NCI-H2196 (cell line): ENCODE measurements around the gene PAPSS2.
"Not testable (repeated sequence)": the region's sequence is repeated elsewhere in the genome, so short reads cannot be mapped to it uniquely, and the experiment has no call there.

ENCODE experiments used
- DNase-seq: peaks from one replicate; lab custom pipeline; 2025; ENCODE audit not compliant: unreplicated experiment; lab: John Stamatoyannopoulos, UW

PAPSS2 gene

DNA sequence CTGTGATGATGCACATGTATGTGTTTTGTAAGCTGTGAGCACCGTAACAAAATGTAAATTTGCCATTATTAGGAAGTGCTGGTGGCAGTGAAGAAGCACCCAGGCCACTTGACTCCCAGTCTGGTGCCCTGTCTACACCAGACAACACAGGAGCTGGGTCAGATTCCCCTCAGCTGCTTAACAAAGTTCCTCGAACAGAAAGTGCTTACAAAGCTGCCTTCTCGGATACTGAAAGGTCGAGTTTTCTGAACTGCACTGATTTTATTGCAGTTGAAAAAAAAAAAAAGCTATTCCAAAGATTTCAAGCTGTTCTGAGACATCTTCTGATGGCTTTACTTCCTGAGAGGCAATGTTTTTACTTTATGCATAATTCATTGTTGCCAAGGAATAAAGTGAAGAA is 87.2 kb downstream of the PAPSS2 start:
- no peak for DNase-seq

DNA sequence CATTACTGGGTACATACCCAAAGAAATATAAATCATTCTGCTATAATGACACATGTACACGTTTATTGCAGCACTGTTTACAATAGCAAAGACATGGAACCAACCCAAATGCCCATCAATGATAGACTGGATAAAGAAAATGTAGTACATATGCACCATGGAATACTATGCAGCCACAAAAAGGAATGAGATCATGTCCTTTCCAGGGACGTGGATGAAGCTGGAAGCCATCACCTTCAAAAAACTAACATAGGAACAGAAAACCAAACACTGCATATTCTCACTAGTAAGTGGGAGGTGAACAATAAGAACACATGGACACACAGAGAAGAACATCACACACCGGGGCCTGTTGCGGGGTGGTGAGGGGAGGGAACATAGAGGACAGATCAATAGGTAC is 88.6 kb downstream of the PAPSS2 start:
- not testable (repeated sequence) for DNase-seq

DNA sequence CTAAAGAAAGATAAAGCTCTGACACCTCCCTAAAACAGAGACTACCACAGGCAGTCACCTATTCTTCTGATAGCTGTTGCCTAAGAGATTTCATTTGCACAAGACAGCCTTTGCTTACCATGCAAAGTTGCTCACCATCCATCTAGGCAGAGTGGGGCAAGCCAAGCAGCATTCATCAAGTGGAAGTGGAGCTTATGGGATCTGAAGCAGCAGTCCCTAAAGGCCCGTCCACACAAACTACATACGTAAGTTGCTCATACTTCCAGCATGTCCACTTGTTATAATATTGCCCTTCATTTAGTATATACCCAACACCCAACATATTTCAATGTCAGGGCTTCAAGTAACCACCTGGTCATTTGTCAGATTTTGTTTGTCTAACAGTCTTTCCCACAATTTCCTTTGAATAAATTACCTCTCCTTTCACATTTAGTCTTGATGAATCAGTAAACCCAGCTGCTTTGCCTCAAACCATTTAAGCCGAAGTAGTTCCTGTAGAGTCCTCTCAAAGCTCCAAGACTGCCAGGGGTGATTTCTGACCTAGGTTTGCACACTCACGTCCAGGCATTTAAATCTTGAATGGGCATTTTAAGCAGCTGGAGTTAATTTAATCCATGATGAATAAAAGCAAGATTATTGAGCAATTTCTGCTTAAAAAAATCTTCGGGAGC is 90.5 kb downstream of the PAPSS2 start:
- no peak for DNase-seq

DNA sequence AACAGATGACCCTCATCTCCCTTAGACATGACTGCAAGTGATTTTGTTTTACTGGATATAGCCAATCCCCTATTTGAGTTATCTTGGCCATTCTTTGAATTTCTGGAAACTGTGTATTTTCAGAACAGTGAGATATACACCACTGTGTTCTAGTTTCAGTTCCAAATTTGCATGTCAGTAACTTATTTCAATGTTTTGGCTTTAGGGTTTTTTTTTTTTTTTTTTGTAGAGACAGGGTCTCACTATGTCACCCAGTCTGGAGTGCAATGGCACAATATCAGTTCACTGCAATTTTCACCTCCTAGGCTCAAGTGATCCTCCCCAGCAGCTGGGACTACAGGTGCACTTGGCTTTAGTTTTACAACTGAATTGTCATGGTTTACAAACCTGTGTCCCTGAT is 91.1 kb downstream of the PAPSS2 start:
- no peak for DNase-seq

DNA sequence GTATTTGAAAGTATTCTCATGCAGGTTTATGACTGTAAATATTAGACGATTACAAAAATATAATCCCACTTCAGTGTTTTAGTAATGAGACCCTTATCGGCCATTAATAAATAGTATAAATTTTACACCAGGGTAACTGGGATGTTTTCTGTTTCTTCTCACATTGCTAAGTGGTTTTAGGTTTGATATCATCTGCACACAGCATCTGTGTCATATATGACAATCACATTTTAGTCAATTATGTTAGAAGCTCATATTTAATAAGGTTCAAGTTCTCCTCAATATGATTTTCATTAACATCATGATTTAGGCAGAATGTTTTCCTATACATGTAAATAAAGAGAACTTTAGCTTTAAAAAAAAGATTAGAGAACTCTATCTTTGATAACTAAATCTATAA is 91.6 kb downstream of the PAPSS2 start:
- DNase-seq: no peak

DNA sequence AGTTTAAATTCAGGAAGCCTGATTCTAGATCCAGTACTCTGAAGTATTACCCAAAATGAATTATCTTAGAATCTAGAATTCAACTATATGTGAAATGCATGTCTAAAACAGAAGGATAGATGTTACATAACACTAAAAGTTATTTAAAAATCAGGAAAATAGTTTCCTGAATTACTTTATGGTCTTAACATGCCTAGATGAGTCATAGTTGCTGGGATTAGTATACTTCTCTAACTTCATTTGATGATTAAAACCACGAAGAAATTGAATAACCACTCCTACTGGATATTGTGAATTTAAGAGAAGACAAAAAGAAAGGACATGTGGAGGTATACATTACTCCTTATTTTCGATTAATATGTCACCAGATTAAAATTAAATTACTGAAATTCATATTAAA is 92.9 kb downstream of the PAPSS2 start:
- DNase-seq: no peak

DNA sequence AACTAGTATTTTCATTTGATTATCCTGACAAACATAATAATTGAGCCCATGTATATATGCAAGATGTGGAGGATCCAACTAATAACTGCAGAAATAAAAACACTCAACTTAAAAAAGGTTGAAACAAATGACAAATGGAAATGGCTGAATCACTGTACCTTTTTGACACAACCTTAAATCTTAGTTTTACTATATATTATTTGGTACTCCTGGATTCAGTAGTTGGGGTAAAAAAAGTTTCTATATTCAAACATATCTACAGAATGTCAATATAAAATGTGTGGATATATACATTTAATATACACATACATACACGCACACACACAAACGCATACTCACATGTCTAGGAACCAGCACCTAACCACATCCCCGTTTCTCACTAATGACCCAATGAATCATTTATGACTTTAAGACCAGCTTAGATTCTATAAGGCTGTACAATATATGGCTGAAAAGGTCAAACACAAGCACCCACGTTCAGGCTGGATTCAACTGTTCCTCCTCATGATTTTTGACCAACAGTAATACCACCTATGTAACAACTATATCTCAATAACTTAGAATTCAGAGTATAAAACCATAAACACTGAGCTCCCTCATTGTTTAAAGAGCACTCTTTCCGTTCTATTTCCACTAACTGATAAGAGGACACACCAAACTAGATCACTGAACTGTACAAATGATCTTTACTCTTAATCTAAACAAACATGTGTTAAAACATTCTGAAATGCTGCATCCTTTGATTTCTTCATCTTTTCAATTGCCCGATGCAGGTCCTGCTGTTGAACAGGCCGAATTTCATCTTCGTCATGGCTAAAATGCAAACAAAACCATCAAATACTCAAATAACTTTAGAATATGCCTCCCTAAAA is 94.6 kb downstream of the PAPSS2 start:
- DNase-seq: no peak

DNA sequence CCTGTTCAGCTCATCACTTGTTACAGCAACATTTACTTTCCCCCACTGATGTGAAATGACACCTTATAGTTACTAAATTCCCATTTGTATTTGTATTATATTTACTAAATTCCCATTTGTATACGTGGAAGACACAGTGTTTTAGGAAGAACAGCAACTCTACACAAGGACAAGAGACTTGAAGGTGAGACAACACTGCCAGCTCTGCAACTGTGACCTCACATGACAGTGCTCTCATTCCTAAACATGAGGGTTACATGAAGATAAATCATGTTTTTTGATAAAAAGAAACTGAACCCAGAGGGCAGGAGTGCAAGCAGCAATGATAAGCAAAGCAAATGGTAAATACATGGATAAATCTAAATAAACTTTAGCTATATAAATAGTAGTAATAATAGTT is 98.0 kb downstream of the PAPSS2 start:
- no peak for DNase-seq

DNA sequence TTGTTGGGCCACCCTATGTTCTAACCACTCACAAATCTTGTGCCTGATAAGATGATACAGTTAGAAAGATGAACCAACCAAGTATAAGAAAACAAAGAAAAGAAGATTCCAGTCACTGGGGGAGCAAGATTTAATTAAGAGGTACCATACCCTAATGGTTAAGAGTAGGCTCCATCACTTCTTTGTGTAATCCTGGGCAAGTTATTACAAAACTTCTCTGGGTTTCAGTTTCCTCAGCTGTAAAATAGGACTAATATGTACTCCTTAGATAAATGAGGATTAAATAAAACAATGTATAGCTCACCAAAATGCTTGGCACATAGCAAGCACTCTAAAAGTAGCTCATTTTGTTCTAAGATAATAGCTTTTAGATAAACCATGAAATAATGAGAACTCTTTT is 99.9 kb downstream of the PAPSS2 start:
- no peak for DNase-seq

DNA sequence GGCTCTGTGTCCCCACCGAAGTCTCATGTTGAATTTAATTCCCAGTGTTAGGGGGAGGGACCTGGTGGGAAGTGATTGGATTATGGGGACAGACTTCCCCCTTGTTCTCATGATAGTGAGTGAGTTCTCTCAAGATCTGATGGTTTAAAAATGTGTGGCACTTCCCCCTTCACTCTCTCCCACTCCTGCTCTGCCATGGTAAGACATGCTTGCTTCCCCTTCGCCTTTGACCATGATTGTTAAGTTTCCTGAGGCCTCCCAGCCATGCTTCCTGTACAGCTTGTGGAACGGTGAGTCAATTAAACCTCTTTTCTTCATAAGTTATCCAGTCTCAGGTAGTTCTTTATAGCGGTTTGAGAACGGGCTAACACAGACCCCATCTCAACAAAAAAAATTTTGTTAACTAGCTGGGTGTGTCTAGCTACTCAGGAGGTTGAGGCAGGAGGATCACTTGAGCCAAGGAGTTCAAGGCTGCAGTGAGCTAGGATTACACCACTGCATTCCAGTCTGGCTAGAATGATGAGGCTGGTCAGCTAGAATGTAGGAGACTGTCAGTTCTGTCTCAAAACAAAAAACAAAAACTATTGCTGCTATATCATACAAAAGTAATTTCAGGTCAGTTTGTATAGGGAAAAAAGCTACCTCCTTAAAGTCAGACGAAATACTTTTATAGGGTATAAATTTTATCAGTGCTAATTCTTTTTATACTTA is 100.7 kb downstream of the PAPSS2 start:
- no peak for DNase-seq

DNA sequence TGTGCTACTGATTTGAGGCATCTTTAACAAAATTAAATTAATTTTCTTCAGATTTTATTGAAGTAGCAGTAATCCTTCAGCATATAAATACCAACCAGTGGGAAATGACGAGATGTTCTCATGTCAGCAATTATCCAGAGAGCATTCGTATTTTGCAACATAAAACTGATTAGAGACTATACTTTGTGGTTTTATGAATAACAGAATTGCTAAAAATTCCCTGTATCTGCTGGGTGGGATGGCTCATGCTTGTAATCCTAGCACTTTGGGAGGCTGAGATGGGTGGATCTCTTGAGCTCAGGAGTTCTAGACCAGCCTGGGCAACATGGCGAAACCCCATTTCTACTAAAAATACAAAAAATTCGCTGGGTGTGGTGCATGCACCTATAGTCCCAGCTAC is 101.5 kb downstream of the PAPSS2 start:
- DNase-seq: no peak

DNA sequence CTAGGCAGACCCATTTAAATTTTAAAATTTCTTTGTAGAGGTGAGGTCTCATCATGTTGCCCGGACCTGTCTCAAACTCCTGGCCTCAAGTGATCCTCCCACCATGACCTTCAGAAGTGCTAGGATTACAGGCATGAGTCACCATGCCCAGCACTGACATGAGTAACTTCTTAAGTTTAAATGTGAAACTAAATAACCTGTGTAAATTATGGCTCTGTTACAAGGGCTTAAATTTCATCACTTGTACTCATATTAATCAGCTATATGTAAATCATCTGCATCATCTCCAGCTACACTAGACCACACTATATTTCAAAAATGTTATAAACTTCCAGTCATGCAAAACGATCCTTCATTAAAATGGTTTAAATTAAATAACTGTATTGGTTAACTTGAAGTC is 102.2 kb downstream of the PAPSS2 start:
- no peak for DNase-seq

DNA sequence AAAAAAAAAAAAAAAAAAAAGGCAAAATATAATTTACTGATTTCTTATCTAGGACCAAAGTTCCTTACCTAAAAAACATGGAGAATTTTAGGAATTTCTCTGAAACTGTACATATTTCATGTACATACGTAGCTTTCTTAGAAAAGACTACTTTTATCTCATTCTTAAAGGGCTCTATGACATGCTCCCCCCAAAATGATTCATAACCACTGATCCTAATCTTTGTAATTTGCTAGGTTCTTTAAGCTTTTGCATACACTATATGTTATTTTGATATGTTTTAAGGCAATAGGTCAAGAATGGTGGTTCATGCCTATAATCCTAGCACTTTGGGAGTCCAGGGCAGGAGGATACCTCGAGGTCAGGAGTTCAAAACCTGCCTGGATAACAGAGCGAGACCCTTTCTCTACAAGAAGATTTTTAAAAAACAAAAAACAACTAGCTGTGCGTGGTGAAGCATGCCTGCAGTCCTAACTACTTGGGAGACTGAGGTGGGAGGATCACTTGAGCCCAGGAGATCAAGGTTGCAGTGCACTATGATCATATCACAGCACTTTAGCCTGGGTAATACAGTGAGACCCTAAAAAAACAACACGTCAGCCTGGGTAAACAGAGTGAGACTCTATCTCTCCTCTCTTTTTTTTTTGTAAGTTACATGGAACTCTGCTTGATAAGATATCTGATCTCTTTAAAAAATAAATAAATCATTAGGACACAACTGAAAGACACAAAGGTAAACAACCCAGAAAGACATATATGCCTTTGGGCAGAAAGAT is 103.6 kb downstream of the PAPSS2 start:
- DNase-seq: no peak

DNA sequence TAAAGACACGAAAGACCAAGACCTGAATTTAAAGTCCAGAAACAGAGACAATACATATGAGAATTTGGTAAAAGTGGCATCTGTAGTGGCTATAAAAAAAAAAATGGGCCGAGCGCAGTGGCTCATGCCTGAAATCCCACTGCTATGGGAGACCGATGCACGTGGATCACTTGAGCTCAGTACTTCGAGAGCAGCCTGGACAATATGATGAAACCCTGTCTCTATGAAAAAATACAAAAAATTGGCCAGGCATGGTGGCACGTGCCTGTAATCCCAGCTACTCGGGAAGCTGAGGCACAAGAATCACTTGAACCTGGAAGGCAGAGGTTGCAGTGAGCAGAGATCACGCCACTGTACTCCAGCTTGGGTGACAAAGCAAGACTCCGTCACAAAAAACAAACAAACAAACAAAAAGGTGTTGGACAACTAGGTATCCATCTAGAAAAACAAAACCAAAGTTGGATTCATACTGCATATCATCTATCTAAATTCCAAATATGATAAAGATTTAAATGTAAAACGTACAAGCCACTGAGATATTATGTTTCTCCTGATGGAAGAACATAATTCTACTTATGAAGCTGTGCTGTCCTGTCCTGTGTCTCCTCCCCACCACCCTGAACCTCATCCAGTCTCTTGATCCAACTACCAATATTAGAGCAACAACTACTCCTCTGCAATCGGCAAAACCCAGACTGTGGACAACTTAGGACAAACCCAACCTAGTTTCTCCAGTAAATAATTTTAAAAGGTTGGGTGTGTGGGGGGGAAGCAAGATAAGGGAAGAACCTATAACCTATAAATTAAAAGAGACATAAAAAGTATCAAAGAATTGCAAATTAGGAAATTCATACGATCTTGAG is 104.6 kb downstream of the PAPSS2 start:
- no peak for DNase-seq

DNA sequence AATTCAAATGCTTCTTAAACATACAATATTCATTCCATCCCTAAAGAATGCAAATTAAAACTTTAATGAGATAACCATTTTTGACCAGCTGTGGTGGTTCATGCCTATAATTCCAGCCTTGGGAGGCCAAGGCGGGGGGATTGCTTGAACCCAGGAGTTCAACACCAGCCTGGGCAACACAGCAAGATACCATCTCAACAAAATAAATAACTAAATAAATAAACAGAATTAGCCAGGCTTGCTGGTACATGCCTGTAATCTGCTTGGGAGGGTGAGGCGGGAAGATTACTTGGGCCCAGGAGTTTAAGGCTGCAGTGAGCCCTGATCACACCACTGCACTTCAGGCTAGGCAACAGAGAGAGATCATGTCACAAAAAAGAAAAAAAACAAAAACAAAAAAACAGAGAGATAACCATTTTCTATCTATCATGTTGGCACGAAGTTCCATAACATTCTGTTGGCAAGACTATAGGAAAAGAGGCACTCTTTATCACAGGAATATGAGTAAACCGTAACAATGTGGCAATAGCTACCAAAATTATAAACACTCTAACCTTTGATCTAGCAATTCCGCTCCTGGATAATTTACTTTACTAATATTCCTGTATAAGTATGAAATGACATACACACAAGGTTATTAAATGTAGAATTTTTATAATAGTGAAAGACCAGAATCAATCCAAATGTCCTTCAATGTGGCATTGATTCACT is 106.1 kb downstream of the PAPSS2 start:
- no peak for DNase-seq

DNA sequence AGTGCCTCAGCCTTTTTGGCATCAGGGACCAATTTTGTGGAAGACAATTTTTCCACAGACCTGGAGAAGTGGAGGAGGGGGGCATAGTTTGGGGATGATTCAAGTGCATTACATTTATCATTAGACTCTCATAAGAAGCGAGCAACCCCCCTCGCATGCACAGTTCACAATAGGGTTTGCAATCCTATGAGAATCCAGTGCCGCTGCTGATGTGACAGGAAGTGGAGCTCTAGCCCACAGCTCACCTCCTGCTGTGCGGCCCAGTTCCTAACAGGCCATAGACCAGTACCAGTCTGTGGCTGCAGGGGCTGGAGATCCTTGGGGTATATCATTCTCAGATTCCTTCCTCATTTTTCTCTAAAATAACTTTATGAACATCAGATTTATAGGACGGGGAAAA is 107.6 kb downstream of the PAPSS2 start:
- DNase-seq: no peak

DNA sequence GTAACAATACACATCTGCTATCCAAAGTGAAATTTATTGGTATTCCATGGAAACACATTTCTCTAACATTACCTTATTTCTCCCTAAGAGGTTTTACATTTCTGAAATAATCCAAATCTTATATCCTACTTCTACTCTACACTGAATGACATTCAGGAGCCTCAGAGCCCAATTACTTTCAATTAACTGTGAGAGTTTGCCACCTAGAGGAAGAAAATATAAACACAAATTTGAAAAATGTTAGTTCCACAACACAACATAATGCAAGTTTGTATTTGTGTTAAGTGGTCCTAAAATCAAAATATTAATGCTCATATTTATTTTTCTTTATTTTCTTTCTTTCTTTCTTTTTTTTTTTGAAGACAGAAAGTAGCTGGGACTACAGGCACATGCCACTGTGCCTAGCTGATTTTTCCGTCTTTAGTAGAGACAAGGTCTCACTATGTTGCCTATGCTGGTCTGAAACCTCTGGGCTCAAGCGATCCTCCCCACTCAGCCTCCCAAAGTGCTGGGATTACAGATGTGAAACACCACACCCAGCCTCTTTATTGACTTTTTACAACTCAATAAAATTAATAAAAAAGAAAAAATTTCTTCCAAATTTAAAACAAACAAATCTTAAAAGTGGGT is 112.3 kb downstream of the PAPSS2 start:
- peak; percentile 1 for DNase-seq

DNA sequence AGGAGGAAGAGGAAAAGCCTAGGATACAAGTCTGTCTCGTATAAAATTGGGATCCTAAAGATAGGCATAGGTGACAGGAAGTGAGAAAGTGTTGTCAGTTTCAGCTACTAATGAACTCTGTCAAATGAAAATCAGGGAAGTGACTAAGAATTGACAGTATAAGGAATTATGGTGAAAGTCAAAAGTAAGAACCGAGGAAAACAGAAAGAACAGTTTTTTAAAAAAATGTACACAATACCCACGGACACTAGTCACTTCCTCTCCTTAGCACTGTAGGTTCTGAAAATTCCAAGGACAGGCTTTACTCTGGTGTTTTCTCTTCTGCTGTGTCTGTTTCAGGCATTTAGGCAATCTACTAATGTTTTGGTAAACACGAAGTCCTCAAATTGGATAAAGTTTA is 116.1 kb downstream of the PAPSS2 start:
- no peak for DNase-seq

DNA sequence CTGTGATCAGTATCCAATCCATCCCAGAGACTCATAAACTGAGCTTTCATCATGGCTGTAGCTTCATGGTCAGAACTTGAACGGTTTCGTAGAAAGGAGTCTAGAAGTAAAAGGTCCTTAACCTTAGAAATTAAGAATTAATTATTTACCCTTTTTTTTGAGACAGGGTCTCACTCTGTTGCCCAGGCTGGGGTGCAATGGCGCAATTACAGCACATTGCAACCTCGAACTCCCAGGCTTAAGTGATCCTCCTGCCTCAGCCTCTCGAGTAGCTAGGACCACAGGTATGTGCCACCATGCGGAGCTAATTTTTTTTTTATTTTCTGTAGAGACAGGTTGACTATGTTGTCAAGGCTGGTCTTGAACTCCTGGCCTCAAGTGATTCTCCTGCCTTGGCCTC is 116.7 kb downstream of the PAPSS2 start:
- DNase-seq: no peak
